Measurements from ENCODE around the gene RPGRIP1L. TPM values are rescaled to one million over a fixed set of nuclear protein-coding genes. Genes with fewer than 3 reads are reported as not detected.
A peak's percentile ranks its signal among the peaks of the same experiment; 100 is the strongest.

RPGRIP1L gene
- total RNA-seq (2022), result 16.1 and 17.8 TPM in 2 replicates
- percentile 60 among the genes with signal in this experiment for Bru-seq, nascent RNA
- percentile 61 among the genes with signal in this experiment for BruChase-seq, experiment 1, labeled RNA remaining after a 2-hour chase
- BruChase-seq, experiment 2, labeled RNA remaining after a 6-hour chase, result percentile 60 among the genes with signal in this experiment
- long read RNA-seq, full-length matches to known transcripts, result 10 of 19 reads
- long read RNA-seq, partial matches to known transcripts, result 6 of 19 reads
- long read RNA-seq, other reads (novel, unspliced or antisense), result 3 of 19 reads

DNA sequence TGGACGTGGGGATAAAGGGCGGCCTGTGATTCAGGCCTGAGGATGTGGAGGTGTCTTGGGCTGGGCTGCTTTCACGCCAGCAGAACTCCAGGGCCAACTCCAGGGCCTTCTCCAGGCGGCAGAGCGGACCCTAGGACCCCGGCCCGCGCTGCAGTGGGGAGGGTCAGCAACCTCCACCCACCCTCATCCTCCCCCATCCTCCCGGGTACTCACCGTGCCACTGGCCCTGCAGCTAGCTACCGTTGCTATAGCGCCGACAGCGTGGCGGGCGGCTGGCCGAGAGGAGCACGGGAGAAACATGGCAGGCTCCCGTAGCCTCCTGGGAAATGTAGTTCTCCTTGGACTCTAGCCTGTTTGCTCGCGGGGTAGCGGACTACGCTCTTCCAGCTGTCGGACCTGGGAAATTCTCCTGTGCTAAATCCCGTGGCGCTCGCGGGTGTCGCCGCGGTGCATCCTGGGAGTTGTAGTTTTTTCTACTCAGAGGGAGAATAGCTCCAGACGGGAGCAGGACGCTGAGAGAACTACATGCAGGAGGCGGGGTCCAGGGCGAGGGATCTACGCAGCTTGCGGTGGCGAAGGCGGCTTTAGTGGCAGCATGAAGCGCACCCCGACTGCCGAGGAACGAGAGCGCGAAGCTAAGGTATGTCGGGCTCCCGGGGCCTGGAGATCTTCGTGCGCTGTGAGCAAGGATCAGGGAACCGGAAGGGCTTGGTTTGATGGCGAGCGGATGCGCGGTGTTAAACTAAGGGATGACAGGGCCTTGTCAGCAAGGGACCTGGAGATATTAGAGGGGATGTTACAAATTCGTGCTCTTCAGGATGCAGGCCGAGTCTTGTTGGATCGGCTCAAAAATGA, at the start of gene RPGRIP1L, which contains the start of gene FTO:
RPGRIP1L (minus strand) TSS at position 270 of the 855 bp plus-strand sequence. CDS start 3,136 bp downstream, outside the sequence.
FTO (plus strand) TSS at position 567 of the 855 bp plus-strand sequence.
- H3K4me3 ChIP-seq (ENCODE audit: low read depth, low read length), result peak within 1 kb of the TSS; percentile 82
- H3K27ac Mint-ChIP-seq (ENCODE audit: unreplicated experiment), result peak within 1 kb of the TSS; percentile 72
- no peaks in the 10 kb centered on the region for H3K9me3 ChIP-seq
- H3K27me3 Mint-ChIP-seq (ENCODE audit: insufficient read depth, unreplicated experiment), result no peaks in the 10 kb centered on the region
- ChIA-PET CTCF (interaction anchor here (0.8 to 1.8 kb wide), 6 partner anchors 12 to 154 kb away, joined by 3 to 14 read pairs (median 5); no protein-coding TSS in a partner anchor), POLR2A (interaction anchor here (0.8 kb wide), 1 partner anchor 23 kb away, joined by 5 read pairs; no protein-coding TSS in a partner anchor)
- TF ChIP-seq, protein P1, sequence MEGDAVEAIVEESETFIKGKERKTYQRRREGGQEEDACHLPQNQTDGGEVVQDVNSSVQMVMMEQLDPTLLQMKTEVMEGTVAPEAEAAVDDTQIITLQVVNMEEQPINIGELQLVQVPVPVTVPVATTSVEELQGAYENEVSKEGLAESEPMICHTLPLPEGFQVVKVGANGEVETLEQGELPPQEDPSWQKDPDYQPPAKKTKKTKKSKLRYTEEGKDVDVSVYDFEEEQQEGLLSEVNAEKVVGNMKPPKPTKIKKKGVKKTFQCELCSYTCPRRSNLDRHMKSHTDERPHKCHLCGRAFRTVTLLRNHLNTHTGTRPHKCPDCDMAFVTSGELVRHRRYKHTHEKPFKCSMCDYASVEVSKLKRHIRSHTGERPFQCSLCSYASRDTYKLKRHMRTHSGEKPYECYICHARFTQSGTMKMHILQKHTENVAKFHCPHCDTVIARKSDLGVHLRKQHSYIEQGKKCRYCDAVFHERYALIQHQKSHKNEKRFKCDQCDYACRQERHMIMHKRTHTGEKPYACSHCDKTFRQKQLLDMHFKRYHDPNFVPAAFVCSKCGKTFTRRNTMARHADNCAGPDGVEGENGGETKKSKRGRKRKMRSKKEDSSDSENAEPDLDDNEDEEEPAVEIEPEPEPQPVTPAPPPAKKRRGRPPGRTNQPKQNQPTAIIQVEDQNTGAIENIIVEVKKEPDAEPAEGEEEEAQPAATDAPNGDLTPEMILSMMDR (IDR thresholded peaks at IDR 0.05; ENCODE audit: insufficient read depth in 1 of 2, low read depth in 1 of 2, low read length in 1 of 2, severe bottlenecking in 1 of 2, unreplicated experiment in 1 of 2), result no peak
- peaks cover 8% of the 10 kb centered on the region; the same call in 1 of the 2 replicates for H3K4me1 ChIP-seq
- no TSS peak for BruUV-seq (replicated peaks)
- DNase-seq, result peak; percentile 100
- intact Hi-C loops (cut with micrococcal nuclease; ENCODE audit: unreplicated experiment), result loop anchor here (1.0 to 5.0 kb wide), 2 partner anchors 28 to 53 kb away; no protein-coding TSS in a partner anchor
- H3K4me3 Mint-ChIP-seq (ENCODE audit: unreplicated experiment), result peak within 1 kb of the TSS; percentile 89
- no peaks in the 10 kb centered on the region for H3K27me3 ChIP-seq (replicated peaks; ENCODE audit: control insufficient read depth, insufficient read depth, low read length)
- no peaks in the 10 kb centered on the region for H3K9me3 Mint-ChIP-seq (ENCODE audit: unreplicated experiment)
- no peaks in the 10 kb centered on the region for H3K4me1 Mint-ChIP-seq (ENCODE audit: low read depth, unreplicated experiment)
- no peaks in the 10 kb centered on the region for H3K36me3 Mint-ChIP-seq (ENCODE audit: insufficient read depth, unreplicated experiment)
- no peaks in the 10 kb centered on the region for H3K36me3 ChIP-seq (ENCODE audit: control insufficient read depth, insufficient read depth, low read length)

DNA sequence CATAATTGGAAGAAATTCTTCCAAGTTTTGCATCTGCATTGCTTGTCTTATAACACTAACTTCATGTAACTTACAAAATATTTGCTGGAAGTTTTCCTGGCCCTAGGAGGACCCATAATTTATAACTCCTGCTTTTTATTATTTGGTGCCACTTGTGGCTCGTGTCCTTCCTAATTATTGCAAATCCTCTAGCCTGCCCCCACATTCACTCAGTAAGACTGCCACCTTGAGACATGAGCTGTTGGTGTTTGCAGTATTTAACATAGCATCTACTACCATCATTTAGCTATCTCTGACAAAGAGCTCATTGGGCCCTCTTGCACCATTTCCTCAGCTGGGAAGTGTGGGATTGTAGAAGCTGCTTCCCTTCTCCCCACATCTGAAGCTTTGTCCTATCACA, 49.8 kb upstream of the RPGRIP1L start:
- DNase-seq, result no peak
- BruUV-seq (replicated peaks), result no TSS peak
- Mint-ChIP-seq H3K36me3 (ENCODE audit: insufficient read depth, unreplicated experiment) (no peaks in the 10 kb centered on the region), H3K4me1 (ENCODE audit: low read depth, unreplicated experiment) (peaks cover 40% of the 10 kb centered on the region), H3K27ac (ENCODE audit: unreplicated experiment) (no peak overlapping the region), H3K27me3 (ENCODE audit: insufficient read depth, unreplicated experiment) (no peaks in the 10 kb centered on the region), H3K9me3 (ENCODE audit: unreplicated experiment) (no peaks in the 10 kb centered on the region), H3K4me3 (ENCODE audit: unreplicated experiment) (no peak overlapping the region)
- H3K4me3 ChIP-seq (ENCODE audit: low read depth, low read length), result no peak overlapping the region
- POLR2A ChIA-PET, result no interaction called here
- no peaks in the 10 kb centered on the region for H3K27me3 ChIP-seq (replicated peaks; ENCODE audit: control insufficient read depth, insufficient read depth, low read length)
- H3K36me3 ChIP-seq (ENCODE audit: control insufficient read depth, insufficient read depth, low read length), result no peaks in the 10 kb centered on the region
- intact Hi-C loops (cut with micrococcal nuclease; ENCODE audit: unreplicated experiment), result no loop called here
- CTCF ChIA-PET, result interaction anchor here (0.6 to 3.3 kb wide), 5 partner anchors 9 to 203 kb away, joined by 3 to 37 read pairs (median 10); partner anchors contain the start of genes FTO and RPGRIP1L
- no peaks in the 10 kb centered on the region for H3K9me3 ChIP-seq
- TF ChIP-seq, protein P1 (IDR thresholded peaks at IDR 0.05; ENCODE audit: insufficient read depth in 1 of 2, low read depth in 1 of 2, low read length in 1 of 2, severe bottlenecking in 1 of 2, unreplicated experiment in 1 of 2), result no peak
- H3K4me1 ChIP-seq, result peaks cover 36% of the 10 kb centered on the region

DNA sequence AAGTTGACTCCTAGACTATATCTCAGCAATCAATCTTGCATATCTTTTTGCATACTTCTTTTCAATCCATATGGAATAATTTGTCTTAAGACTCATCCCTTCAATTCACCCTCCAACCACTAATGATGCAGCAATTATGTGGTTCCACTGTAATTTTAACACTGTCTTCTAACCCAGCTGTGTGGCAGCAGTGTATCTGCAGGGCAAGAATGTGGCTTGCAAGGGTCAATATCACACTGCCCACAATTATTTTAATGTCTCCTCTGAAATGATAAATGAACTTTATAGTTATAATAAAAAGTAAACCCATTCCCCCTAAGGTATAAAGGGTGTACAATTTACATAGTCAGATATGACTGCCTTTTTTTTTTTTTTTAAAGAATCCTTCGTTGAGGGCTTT, 48.9 kb upstream of the RPGRIP1L start:
- Mint-ChIP-seq H3K4me3 (ENCODE audit: unreplicated experiment) (no peak overlapping the region), H3K36me3 (ENCODE audit: insufficient read depth, unreplicated experiment) (no peaks in the 10 kb centered on the region), H3K27ac (ENCODE audit: unreplicated experiment) (no peak overlapping the region), H3K9me3 (ENCODE audit: unreplicated experiment) (no peaks in the 10 kb centered on the region), H3K27me3 (ENCODE audit: insufficient read depth, unreplicated experiment) (no peaks in the 10 kb centered on the region), H3K4me1 (ENCODE audit: low read depth, unreplicated experiment) (peaks cover 33% of the 10 kb centered on the region)
- BruUV-seq (replicated peaks), result no TSS peak
- ChIA-PET CTCF (interaction anchor here (0.7 kb wide), 1 partner anchor 26 kb away, joined by 5 read pairs; no protein-coding TSS in a partner anchor), POLR2A (interaction anchor here (0.7 kb wide), 1 partner anchor 34 kb away, joined by 3 read pairs; no protein-coding TSS in a partner anchor)
- peaks cover 2% of the 10 kb centered on the region; the same call in 1 of the 2 replicates for H3K9me3 ChIP-seq
- no peaks in the 10 kb centered on the region for H3K36me3 ChIP-seq (ENCODE audit: control insufficient read depth, insufficient read depth, low read length)
- H3K4me1 ChIP-seq, result peaks cover 27% of the 10 kb centered on the region
- no peak overlapping the region for H3K4me3 ChIP-seq (ENCODE audit: low read depth, low read length)
- no peak for DNase-seq
- H3K27me3 ChIP-seq (replicated peaks; ENCODE audit: control insufficient read depth, insufficient read depth, low read length), result no peaks in the 10 kb centered on the region
- TF ChIP-seq, protein P1 (IDR thresholded peaks at IDR 0.05; ENCODE audit: insufficient read depth in 1 of 2, low read depth in 1 of 2, low read length in 1 of 2, severe bottlenecking in 1 of 2, unreplicated experiment in 1 of 2), result no peak
- intact Hi-C loops (cut with micrococcal nuclease; ENCODE audit: unreplicated experiment), result no loop called here
